ENCODE measurements around the gene TLK2.
"Not testable (repeated sequence)": the region's sequence is repeated elsewhere in the genome, so short reads cannot be mapped to it uniquely, and the experiment has no call there.

Gene TLK2

DNA sequence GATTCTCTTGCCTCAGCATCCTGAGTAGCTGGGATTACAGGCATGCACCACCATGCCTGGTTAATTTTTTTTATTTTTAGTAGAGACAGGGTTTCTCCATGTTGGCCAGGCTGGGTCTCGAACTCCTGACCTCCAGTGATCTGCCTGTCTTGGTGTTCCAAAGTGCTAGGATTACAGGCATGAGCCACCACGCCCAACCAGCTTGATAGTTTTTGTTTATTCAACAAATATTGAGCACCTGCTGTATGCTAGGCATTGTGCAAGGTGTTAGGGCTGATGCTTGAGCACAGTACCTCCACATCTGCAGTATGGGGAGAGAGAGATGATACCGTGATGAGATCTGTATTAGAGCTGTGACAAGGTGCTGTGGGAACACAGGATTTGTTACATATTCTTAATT lies 3.9 kb downstream of the TLK2 start:
- not testable (repeated sequence) for DNase-seq (ENCODE audit: low read depth in 4 of 4, low spot score in 1 of 4)

GRCh38 chr17:62490990-62491389 lies 12.4 kb downstream of the TLK2 start:
- DNase-seq (ENCODE audit: low read depth in 4 of 4, low spot score in 1 of 4) = not testable (repeated sequence)

- not testable (repeated sequence) for DNase-seq (ENCODE audit: low read depth in 4 of 4, low spot score in 1 of 4)
These were observed 14.5 kb downstream of the TLK2 start for GRCh38 chr17:62493049-62493655.

- DNase-seq (ENCODE audit: low read depth in 4 of 4, low spot score in 1 of 4) = not testable (repeated sequence)
These were observed 15.4 kb downstream of the TLK2 start for GRCh38 chr17:62494073-62494472.

DNA sequence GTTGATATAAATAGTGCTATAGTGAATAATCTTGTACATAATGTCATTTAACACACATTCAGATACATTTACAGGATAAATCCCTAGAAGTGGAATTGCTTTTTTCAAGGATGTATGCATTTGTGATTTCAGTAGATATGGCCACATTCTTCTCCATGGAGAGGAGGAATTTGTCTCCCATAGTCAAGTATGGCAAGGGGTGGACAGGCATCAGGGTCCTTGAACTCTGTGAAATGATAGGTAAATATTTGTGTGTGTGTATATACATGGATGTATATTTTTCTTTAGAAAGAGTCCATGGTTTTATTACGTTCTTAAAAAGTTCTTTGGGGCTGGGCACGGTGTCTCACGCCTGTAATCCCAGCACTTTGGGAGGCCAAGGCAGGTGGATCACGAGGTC lies 17.7 kb downstream of the TLK2 start:
- not testable (repeated sequence) for DNase-seq (ENCODE audit: low read depth in 4 of 4, low spot score in 1 of 4)

GRCh38 chr17:62498796-62499195 lies 20.2 kb downstream of the TLK2 start:
- not testable (repeated sequence) for DNase-seq (ENCODE audit: low read depth in 4 of 4, low spot score in 1 of 4)

DNA sequence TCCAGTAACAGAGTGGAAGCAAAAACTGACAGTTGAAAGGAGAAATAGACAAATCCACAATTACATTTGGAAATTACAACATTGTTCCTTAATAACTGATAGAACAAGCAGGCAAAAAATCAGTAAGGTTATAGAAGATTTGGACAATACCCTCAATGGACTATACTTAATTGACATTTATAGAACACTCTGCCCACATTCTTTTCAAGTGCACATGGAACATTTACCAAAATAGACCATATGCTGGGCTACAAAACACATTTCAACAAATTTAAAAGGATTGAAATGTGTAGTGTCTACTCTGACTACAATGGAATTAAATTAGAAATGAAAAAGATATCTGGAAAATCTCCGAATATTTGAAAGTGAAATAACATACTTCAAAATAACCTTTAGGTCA lies 21.8 kb downstream of the TLK2 start:
- DNase-seq (ENCODE audit: low read depth in 4 of 4, low spot score in 1 of 4) = not testable (repeated sequence)

DNA sequence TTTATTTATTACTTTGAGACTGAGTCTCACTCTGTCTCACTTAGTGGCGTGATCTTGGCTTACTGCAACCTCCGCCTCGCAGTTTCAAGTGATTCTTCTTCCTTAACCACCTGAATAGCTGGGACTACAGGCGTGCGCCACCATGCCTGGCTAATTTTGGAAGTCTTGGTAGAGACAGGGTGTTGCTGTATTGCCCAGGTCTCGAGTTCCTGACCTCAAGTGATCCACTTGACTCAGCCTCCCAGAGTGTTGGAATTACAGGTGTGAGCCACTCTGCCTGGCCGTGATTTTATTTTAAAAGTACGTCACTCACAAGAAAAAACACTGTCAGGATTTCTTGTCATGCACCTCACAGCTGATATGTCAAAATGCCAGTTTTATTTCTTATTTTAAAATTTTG lies 26.2 kb downstream of the TLK2 start:
- not testable (repeated sequence) for DNase-seq (ENCODE audit: low read depth in 4 of 4, low spot score in 1 of 4)

DNA sequence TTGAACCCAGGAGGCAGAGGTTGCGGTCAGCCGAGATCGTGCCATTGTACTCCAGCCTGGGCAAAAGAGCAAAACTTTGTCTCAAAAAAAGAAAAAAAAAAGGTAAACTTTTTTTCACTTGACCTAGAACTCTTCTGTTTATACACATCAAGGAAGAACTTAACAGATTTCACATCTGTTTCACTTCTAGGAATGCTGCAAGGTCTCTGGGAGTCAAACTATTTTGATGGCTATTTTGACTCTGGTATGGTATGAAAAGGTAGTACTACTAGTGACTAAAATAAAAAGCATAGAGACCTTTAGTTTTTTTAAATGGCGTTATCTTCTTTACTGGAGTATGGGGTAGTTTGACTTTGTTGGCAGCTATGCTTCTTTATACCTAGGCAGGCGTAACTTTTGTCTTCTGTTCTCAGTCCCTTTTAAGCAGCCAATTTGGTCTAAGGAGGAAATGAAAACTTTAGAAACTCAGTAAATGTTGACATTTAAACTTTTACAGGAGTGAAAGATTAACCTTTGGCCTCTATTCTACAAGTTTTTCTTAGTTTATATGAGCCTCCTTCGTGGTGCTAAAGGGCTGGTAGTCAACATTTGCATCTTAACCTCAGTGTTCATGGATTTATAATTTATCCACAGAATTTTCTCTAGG lies 28.7 kb downstream of the TLK2 start:
- not testable (repeated sequence) for DNase-seq (ENCODE audit: low read depth in 4 of 4, low spot score in 1 of 4)

DNA sequence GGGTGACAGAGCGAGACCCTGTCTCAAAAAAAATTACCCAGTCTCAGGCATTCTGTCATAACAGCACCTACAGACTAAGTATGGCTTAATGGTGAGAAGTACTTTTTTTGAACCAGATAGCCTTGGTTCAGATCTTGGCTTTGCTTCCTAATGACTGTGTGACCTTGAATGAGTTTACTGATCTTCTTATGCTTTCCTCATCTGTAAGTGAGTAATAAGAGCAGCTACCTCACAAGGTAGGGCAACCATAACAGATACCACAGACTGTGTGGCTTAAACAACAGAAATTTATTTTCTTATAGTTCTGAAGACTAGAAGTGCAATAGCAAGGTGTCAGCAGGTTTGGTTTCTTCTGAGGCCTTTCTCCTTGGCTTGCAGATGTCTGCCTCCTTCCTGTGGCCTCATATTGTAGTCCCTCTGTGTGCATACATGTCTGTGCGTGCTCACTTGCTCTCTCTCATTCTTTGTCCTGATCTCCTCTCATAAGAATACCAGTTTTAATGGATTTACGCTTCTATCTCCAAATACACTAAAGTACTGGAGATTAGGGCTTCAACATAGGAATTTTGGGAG lies 31.7 kb downstream of the TLK2 start:
- not testable (repeated sequence) for DNase-seq (ENCODE audit: low read depth in 4 of 4, low spot score in 1 of 4)

- DNase-seq (ENCODE audit: low read depth in 4 of 4, low spot score in 1 of 4) = not testable (repeated sequence)
These were observed 32.4 kb downstream of the TLK2 start for GRCh38 chr17:62511014-62511413.

GRCh38 chr17:62516376-62516775 lies 37.8 kb downstream of the TLK2 start:
- not testable (repeated sequence) for DNase-seq (ENCODE audit: low read depth in 4 of 4, low spot score in 1 of 4)

DNA sequence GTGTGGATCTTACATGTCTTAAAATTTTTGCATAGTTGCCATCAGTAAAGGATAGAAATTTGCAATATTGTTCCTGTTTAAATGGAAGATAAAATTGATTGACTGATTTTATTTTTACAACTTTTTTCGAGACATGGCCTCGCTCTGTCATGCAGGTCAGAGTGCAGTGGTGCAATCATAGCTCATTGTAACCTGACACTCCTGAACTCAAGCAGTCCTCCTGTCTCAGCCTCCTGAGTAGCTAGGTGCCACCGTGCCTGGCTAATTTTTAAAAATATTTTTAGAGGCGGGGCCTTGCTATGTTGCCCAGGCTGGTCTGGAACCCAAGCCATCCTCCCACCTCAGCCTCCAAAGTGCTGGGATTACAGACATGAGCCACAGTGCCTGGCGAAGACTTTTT lies 42.7 kb downstream of the TLK2 start:
- not testable (repeated sequence) for DNase-seq (ENCODE audit: low read depth in 4 of 4, low spot score in 1 of 4)

DNA sequence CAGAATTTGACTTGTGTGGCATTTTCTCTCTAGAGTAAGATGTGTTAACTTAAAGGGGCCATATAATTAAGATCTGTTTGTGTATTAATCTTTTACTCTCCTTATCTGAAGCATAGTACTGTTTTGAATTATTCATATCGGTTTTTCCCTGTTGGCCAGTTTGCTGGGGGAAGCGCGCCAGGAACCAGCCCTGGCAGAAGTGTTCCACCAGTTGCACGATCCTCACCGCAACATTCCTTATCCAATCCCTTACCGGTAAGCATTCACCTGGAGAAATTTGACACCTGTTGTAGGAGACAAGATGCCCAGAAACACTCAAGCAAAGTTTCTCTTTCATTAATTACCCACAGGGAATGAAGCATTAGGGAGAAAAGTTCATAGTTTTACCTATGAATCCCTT lies 45.5 kb downstream of the TLK2 start:
- DNase-seq (ENCODE audit: low read depth in 4 of 4, low spot score in 1 of 4) = not testable (repeated sequence)

- not testable (repeated sequence) for DNase-seq (ENCODE audit: low read depth in 4 of 4, low spot score in 1 of 4)
These were observed 46.7 kb downstream of the TLK2 start for GRCh38 chr17:62525317-62525716.

- DNase-seq (ENCODE audit: low read depth in 4 of 4, low spot score in 1 of 4) = not testable (repeated sequence)
These were observed 52.3 kb downstream of the TLK2 start for GRCh38 chr17:62530936-62531335.

GRCh38 chr17:62536557-62536956 lies 57.9 kb downstream of the TLK2 start:
- DNase-seq (ENCODE audit: low read depth in 4 of 4, low spot score in 1 of 4) = not testable (repeated sequence)

- DNase-seq (ENCODE audit: low read depth in 4 of 4, low spot score in 1 of 4) = not testable (repeated sequence)
These were observed 62.4 kb downstream of the TLK2 start for GRCh38 chr17:62541073-62541472.

DNA sequence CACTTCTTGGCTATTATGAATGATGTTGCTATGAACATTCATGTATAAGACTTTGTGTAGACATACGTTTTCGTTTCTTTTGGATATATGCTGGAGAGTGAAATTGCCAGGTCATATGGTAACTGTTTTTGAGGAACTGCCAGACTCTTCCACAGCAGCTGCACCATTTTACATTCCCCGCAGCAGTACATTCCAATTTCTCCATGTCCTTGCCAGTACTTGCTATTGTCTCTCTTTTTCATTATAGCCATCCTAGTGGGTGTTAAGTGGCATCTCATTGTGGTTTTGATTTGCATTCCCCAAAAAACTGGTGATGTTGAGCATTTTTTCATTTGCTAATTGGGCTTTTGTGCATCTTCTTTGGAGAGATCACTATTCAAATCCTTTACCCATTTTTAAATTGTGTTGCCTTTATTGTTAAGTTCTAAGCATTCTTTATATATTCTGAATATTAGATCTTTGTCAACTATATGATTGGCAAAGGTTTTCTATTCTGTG lies 64.7 kb downstream of the TLK2 start:
- not testable (repeated sequence) for DNase-seq (ENCODE audit: low read depth in 4 of 4, low spot score in 1 of 4)

GRCh38 chr17:62546066-62546465 lies 67.4 kb downstream of the TLK2 start:
- DNase-seq (ENCODE audit: low read depth in 4 of 4, low spot score in 1 of 4) = not testable (repeated sequence)

GRCh38 chr17:62552851-62553659 lies 74.4 kb downstream of the TLK2 start:
- DNase-seq (ENCODE audit: low read depth in 4 of 4, low spot score in 1 of 4) = peak in 1 of 4 experiments; percentile 13
